Iris pigment epithelial cell (primary cell): ENCODE measurements around the gene SCAPER.
"Not testable (repeated sequence)": the region's sequence is repeated elsewhere in the genome, so short reads cannot be mapped to it uniquely, and the experiment has no call there.

Experiments used
- DNase-seq: peaks from one replicate; pipeline ENCODE4 v3.0.0-alpha.2; 2011; ENCODE audit warnings: low read depth

The SCAPER gene

DNA sequence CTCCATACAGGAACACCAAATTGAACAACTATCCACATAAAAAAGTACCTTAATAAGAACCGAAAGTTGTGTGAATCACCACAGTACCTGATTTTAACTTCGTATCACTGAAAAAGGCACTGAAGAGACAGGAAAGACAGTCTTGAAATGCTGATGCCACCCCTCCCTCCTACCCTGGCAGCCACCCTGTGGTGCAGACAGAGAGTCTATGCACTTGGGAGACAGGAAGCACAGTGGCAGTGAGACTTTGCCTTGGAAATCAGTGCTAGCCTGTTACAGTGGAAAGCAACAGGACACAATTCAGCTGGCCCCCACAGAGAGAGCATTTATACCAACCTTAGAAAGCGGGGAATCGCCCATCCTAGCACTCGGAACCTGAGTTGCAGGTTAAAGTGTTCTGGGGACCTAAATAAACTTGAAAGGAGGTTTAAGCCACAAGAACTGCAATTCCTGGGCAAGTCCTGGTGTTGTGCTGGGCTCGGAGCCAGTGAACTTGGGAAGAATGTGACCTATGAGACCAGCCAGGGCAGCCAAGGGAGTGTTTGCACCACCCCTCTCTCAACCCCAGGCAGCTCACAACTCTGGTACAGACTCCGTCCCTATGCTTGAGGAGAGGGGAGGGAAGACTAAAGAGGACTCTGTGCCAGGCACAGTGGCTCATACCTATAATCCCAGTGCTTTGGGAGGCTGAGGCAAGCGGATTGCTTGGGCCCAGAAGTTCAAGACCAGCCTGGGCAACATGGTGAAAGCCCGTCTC, 328.4 kb downstream of the SCAPER start:
- peak; percentile 78 for DNase-seq

- no peak for DNase-seq
Measured at GRCh38 chr15:76575679-76576078, 329.5 kb downstream of the SCAPER start.

DNA sequence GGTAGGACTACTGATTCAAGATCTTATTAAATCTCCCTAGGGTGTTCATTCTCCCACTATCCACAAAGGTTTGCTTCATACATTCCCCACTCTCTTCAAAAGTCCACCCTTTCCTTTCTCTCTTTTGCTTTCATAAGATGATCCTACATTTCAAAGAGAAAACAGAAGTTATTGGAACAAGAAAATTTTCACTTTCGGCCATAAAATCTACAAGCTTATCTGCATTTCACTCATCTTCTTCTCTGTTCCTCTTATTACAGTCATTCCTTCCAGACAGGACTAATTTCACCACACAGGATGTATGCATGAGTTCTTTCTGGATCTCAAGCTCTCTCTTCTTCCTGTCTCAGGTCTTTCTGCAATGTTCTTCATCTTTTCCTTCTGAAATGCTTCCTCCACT, 329.9 kb downstream of the SCAPER start:
- DNase-seq: peak; percentile 26

GRCh38 chr15:76572983-76573314, 332.2 kb downstream of the SCAPER start:
- DNase-seq: no peak

GRCh38 chr15:76566276-76566675, 338.9 kb downstream of the SCAPER start:
- DNase-seq: no peak

GRCh38 chr15:76565366-76565765, 339.8 kb downstream of the SCAPER start:
- no peak for DNase-seq

GRCh38 chr15:76555247-76555646, 349.9 kb downstream of the SCAPER start:
- no peak for DNase-seq

- DNase-seq: no peak
Measured at GRCh38 chr15:76553564-76553963, 351.6 kb downstream of the SCAPER start.

- no peak for DNase-seq
Measured at GRCh38 chr15:76553102-76553501, 352.0 kb downstream of the SCAPER start.

- DNase-seq: no peak
Measured at GRCh38 chr15:76546805-76547204, 358.3 kb downstream of the SCAPER start.

DNA sequence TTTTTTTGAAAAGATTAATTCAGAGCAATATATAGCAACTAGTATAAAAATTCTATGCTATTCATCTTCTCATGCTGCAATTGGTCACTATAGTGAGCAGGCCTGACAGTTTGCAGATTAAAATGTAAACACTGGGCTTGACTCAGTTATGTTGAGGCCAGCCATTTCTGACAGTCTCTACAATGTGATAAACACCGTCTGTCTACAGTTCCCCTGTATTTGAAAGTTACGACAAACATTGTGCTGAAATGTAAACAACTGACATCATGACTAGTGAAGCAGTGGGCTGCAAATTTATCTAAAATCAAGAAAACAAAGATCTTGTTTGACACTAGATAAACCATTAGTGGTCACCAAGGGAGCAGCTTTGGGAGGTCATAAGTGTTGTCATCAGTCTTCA, 371.1 kb downstream of the SCAPER start:
- peak; percentile 41 for DNase-seq

- DNase-seq: peak; percentile 42
Measured at GRCh38 chr15:76533060-76533820, 371.9 kb downstream of the SCAPER start.

DNA sequence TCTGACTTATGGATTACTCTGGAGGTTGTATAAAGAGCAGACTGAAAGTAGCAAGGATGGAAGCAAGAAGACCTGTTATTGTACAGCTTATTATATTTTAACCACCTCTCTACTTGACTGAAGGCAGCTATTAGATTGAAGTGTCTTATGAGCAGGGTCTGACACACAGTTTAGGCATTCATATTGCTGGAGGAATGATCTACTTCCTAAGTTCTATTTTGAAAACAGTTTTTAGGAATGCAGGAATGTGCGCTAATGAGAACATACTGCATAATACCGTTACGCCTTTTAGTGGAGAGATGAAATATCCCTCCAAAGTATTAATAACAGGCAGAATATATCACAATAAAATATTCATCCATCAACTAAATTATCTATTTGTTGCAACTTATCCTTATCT, 375.2 kb downstream of the SCAPER start:
- DNase-seq: peak; percentile 37

DNA sequence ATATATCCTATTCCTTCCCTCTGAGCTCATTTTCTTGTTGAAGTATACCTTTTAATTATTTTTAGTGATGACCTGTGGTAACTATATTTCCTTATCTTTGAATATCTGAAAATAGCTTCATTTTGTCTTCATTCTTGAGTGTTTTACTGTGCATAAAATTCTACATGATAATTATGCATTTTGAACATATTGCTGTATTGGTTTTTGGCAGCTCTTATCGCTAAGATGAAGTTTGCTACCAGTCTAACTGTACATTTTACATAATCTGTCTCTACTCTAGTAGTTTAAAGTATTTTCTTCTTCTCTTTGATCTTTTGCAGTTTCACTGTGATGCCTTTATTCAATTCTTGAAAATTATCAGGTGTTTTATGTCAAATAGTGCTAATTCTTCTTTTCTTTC, 379.0 kb downstream of the SCAPER start:
- DNase-seq: no peak

- no peak for DNase-seq
Measured at GRCh38 chr15:76517910-76518309, 387.2 kb downstream of the SCAPER start.

- no peak for DNase-seq
Measured at GRCh38 chr15:76514282-76514681, 390.9 kb downstream of the SCAPER start.

- DNase-seq: peak; percentile 16
Measured at GRCh38 chr15:76512971-76513370, 392.2 kb downstream of the SCAPER start.

DNA sequence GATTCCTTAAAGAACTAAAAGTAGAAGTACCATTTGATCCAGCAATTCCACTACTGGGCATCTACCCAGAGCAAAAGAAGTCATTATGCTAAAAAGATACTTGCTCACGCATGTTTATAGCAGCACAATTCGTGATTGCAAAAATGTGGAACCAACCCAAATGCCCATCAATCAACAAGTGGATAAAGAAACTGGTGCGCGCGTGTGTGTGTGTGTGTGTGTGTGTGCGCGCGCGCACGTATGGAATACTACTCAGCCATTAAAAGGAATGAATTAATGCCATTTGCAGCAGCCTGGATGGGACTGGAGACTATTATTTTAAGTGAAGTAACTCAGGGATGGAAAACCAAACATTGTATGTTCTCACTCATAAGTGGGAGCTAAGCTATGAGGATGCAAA, 394.5 kb downstream of the SCAPER start:
- DNase-seq: not testable (repeated sequence)

DNA sequence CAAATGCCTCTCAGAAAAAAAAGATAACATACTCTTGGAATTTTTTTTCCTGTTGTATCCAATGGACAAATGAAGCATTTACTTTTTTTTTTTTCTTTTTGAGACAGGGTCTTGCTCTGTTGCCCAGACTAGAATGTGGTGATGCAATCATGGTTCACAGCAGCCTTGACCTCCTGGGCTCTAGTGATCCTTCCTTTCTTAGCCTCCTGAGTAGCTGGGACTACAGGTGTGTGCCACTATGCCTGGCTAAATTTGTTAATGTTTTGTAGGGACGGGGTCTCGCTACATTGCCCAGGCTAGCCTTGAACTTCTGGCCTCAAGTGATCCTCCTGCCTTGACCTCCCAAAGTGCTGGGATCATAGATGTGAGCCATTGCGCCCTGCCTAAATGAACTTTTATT, 401.3 kb downstream of the SCAPER start:
- DNase-seq: no peak

- no peak for DNase-seq
Measured at GRCh38 chr15:76503121-76503520, 402.0 kb downstream of the SCAPER start.

DNA sequence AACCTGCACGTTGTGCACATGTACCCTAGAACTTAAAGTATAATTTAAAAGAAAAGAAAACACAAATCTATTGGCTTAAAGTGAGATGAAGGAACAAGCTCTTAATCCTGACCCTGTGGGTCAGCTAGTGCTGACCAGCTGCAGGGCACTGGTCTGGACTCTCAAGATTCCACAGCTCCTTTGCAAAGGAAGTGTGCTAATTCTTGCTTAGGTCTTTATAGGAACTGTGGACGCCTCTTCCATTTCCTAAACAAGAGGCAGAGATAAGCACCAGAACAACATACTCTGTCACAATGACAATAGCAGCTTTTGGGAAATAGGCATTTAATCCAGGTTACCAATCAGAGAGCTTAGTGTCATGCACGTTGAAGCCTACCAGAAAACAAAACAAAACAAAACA, 402.5 kb downstream of the SCAPER start:
- DNase-seq: no peak

DNA sequence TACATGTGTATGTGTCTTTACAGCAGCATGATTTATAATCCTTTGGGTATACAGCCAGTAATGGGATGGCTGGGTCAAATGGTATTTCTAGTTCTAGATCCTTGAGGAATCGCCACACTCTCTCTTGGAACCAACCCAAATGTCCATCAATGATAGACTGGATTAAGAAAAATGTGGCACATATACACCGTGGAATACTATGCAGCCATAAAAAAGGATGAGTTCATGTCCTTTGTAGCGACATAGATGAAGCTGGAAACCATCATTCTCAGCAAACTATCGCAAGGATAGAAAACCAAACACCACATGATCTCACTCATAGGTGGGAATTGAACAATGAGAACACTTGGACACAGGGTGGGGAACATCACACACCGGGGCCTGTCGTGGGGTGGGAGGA, 403.0 kb downstream of the SCAPER start:
- not testable (repeated sequence) for DNase-seq

- DNase-seq: peak; percentile 46
Measured at GRCh38 chr15:76501726-76502125, 403.4 kb downstream of the SCAPER start.

GRCh38 chr15:76501011-76501410, 404.1 kb downstream of the SCAPER start:
- no peak for DNase-seq
